T-helper 1 cell treated with Interleukin-12 subunit alpha and Interleukin-12 subunit beta and Interleukin-4 antibody, amounts not matched to agents 30 ng/mL and 1 ng/mL, for 36 hours (primary cell): ENCODE measurements around the gene PRSS53. TPM values are rescaled to one million over a fixed set of nuclear protein-coding genes. Genes with fewer than 3 reads are reported as not detected.

Experiments
- intact Hi-C: fragments of 100-400 bp; cut with micrococcal nuclease; formaldehyde crosslinking; loops from one replicate; pipeline ENCODE4 v1.15.1; 2024
- total RNA-seq: library from RNA; stranded (reverse); gene quantifications from 2 replicates; pipeline ENCODE4 v1.2.3, GENCODE V29; 2022

PRSS53 gene
- total RNA-seq, 1 donor from 2014 or later, result 4.1 TPM

DNA sequence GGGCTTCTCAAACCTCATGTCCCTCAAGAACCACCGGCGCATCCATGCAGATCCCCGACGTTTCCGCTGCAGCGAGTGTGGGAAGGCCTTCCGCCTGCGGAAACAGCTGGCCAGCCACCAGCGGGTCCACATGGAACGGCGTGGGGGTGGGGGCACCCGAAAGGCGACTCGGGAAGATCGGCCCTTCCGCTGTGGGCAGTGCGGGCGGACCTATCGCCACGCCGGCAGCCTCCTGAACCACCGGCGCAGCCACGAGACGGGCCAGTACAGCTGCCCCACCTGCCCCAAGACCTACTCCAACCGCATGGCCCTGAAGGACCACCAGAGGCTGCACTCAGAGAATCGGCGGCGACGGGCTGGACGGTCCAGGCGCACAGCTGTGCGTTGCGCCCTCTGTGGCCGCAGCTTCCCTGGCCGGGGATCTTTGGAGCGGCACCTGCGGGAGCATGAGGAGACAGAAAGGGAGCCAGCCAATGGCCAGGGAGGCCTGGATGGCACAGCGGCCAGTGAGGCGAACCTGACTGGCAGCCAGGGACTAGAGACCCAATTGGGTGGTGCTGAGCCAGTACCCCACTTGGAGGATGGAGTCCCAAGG lies 8.6 kb downstream of the PRSS53 start:
- intact Hi-C loops, result no loop called here

GRCh38 chr16:31079342-31079944 lies 9.3 kb downstream of the PRSS53 start:
- intact Hi-C loops, result no loop called here

DNA sequence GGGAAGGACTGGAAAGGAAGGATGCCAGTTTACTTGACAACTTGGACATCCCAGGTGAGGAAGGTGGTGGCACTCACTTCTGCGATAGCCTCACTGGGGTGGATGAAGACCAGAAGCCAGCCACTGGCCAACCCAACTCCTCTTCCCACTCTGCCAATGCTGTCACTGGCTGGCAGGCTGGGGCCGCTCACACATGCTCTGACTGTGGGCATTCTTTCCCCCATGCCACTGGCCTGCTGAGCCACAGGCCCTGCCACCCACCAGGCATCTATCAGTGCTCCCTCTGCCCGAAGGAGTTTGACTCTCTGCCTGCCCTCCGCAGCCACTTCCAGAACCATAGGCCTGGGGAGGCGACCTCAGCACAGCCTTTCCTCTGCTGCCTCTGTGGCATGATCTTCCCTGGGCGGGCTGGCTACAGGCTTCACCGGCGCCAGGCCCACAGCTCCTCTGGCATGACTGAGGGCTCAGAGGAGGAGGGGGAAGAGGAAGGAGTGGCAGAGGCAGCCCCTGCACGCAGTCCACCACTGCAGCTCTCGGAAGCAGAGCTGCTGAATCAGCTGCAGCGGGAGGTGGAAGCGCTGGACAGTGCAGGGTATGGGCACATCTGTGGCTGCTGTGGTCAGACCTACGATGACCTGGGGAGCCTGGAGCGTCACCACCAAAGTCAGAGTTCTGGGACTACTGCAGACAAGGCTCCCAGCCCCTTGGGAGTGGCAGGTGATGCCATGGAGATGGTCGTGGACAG lies 10.0 kb downstream of the PRSS53 start:
- intact Hi-C loops, result no loop called here

DNA sequence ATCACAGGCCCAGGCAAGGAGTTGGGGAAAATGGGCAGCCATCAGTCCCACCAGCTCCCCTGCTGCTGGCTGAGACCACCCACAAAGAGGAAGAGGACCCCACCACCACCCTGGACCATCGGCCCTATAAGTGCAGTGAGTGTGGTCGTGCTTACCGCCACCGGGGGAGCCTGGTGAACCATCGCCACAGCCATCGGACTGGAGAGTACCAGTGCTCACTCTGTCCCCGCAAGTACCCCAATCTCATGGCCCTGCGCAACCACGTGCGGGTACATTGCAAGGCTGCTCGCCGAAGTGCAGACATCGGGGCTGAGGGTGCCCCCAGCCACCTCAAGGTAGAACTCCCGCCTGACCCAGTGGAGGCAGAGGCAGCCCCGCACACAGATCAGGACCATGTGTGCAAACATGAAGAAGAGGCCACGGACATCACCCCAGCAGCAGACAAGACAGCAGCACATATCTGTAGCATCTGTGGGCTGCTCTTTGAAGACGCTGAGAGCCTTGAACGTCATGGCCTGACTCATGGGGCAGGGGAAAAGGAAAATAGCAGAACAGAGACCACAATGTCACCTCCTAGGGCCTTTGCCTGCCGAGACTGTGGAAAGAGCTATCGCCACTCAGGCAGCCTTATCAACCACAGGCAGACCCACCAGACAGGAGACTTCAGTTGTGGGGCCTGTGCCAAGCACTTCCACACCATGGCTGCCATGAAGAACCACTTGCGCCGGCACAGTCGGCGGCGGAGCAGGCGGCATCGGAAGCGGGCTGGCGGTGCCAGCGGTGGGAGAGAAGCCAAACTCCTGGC lies 10.9 kb downstream of the PRSS53 start:
- intact Hi-C loops, result no loop called here

- intact Hi-C loops, result no loop called here
These were observed 11.7 kb downstream of the PRSS53 start for GRCh38 chr16:31077024-31077423.

- intact Hi-C loops, result no loop called here
These were observed 12.4 kb downstream of the PRSS53 start for GRCh38 chr16:31076319-31076718.

DNA sequence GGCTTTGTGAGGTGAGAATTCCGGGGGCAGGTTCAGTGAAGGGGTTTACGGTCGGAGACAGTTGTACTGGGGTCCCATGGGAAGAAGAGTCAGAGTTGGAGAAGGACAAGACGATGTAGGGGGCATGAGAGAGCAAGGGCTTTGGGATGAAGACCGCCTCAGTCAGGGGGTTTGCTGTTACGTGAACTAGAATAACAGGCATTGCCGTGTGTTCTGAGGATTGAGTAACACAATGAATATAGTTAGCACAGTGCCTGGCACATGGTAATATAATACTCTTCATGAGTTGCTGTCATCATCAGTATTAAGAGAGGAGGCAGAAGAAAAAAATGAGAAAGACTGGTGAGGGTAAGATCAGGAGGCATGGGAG lies 13.9 kb downstream of the PRSS53 start:
- intact Hi-C loops, result loop anchor here (1.0 to 5.0 kb wide), 16 partner anchors 20 to 798 kb away; partner anchors contain the start of genes ARMC5, CFAP119, FBRS and FUS

DNA sequence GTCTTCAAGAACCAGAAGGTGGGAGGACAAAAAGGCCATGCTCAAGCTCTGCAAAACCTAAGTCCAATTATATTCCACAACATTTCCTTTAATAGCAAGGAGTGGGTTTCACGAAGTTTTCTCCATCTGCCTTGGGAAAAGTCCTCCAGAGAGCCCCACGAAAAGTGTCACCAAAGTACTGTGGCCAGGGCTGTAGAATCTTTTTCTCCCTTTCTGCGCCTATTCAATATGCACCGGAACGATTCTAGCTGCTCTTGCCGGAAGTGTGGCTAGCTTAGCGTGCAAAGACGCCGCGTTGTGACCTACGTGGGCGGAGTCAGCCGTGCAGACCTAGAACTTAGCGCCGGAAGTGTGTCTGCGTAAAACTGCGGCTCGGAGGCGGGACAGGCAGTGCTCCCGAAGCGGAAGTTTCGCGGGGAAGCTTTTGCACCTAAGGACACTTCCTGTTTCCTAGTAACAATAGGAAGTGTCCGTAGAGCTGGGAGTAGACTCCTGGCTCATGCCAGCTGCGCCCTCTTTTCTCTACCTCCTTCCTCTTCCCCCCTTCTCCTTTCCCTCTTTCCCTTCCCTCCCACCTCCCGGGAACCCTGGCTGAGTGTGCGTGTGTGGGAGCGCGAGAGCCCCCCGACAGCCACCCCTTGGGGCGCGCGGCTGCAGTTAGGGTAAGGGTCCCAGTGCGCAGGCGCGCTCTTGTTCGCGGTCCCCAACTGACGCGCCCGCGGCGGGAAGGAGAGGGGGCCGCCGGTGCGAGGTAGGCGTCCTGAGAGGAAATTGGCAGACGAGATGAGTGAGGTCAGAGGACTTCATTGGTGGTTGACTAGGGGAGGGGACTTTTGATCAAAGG lies 14.6 kb downstream of the PRSS53 start, which contains the start of the genes ZNF646 and ZNF668:
TSS of gene ZNF646 (plus strand) at position 453 of the 844 bp plus-strand sequence. CDS start 1,903 bp downstream, outside the sequence.
TSS of gene ZNF668 (minus strand) at position 271 of the 844 bp plus-strand sequence. CDS start 9,781 bp downstream, outside the sequence.
- intact Hi-C loops, result loop anchor here (1.0 to 5.0 kb wide), 19 partner anchors 20 to 798 kb away; partner anchors contain the start of genes ARMC5, CFAP119, FBRS and FUS

DNA sequence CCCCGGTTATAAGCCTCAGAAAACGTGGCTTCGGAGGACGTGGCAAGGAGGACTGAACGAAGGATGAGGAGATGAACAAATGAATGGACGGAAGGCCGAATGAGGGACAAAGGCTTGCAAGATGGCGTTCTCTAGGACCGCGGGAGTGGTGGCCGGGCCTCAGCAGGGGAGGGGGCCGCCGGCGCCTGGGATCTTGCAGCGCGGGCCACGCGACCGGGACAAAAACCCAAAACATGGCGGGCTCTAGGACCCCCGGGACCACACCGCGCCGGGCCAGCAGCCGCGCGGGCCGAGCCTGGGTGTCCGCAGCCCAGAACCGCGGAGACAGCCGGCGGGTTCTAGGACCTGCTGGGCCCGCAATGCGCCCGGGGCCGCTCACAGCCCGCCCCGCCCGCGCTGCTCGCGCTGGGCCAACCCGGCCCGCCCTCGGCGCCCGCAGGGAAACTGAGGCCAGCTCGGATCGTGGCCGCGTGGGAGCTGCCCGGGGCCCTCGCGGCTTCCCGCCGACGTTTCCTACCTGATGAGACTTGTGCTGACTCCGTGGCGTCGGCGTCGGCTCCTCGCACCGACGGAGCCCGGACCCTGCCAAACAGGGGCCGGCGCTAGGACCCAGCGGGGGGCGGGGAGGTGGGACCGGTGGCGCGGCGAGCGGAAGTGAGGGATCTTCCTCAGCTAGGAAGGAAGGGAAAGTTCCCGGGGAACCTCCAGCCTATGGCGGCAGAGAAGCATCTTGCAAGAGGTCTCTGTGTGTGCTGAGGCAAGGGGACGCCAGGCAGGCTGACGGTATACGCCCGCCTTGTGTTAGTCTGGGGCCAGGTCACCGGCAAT lies 15.4 kb downstream of the PRSS53 start:
- intact Hi-C loops, result loop anchor here (1.0 to 5.0 kb wide), 6 partner anchors 259 to 799 kb away; partner anchors contain the start of genes PRR14, RUSF1 and ZNF267

GRCh38 chr16:31072540-31073141 lies 16.1 kb downstream of the PRSS53 start:
- intact Hi-C loops, result loop anchor here (1.0 to 5.0 kb wide), 7 partner anchors 8 to 800 kb away; partner anchors contain the start of genes PRR14, RUSF1 and ZNF267

DNA sequence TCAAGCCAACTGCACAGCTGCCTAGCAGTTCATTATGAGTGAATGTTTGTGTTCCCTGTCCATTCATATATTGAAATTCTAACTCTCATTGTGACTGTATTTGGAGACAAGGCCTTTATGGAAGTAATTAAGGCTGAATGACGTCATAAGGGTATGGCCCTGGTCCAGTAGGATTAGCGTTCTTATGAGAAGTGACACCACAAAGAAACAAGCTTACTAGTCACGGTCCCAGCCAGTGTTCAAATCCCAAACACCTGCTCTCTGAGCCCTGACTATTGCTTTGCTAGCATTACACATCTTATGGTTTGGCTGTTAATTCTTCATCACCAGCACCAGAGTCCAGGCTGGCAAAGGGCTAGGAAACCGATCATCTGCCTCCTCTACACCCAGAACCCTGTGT lies 16.9 kb downstream of the PRSS53 start:
- intact Hi-C loops, result loop anchor here (1.0 to 5.0 kb wide), 6 partner anchors 8 to 800 kb away; partner anchors contain the start of genes PRR14, RUSF1 and ZNF267

DNA sequence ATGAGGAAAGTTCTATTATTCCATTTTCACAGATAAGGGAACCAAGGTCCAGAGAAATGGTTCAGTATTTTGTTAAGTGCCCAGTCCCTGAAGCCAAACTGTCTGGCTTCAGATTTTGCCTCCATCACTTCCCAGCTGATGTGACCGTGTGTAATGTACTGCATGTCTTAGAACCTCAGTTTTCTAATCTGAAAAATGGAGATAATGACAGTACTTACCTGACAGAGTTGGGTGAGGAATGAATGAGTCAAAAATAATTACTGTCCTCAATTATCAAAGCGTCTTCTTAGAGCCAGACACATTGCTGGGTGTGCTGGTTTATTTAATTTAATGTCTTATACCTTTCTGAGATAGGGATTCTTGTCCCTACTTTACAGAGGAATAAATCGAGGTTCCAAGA lies 21.4 kb downstream of the PRSS53 start:
- intact Hi-C loops, result no loop called here

DNA sequence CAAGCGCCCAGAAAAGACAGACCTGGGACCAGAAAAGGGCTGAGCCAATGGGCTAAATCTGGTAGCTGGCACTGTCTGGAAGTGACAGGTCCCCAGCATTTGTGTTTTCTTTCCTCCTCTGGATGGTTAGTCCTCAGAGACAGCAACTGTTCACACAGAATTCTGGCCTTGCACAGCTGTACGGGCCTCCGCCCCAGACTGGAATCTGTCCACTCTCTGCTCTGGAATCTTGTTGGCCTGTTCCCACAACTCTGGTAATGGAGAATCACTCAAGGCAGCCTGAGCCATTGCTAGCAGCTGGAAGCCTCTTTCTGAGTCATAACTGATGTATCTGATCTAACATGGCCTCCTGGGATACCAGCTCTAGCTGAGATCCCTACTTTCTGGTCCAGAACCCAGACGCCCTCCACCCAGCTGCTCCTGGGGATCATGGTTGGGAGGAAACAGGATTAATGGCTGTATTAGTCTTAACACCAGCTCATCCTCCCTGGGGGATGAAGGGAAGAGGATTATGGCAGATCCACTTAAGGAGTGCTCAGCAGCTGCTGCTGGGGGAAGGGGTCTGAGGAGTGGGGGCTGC lies 23.8 kb downstream of the PRSS53 start:
- intact Hi-C loops, result loop anchor here (1.0 kb wide), 1 partner anchor 7 kb away; no protein-coding TSS in a partner anchor

DNA sequence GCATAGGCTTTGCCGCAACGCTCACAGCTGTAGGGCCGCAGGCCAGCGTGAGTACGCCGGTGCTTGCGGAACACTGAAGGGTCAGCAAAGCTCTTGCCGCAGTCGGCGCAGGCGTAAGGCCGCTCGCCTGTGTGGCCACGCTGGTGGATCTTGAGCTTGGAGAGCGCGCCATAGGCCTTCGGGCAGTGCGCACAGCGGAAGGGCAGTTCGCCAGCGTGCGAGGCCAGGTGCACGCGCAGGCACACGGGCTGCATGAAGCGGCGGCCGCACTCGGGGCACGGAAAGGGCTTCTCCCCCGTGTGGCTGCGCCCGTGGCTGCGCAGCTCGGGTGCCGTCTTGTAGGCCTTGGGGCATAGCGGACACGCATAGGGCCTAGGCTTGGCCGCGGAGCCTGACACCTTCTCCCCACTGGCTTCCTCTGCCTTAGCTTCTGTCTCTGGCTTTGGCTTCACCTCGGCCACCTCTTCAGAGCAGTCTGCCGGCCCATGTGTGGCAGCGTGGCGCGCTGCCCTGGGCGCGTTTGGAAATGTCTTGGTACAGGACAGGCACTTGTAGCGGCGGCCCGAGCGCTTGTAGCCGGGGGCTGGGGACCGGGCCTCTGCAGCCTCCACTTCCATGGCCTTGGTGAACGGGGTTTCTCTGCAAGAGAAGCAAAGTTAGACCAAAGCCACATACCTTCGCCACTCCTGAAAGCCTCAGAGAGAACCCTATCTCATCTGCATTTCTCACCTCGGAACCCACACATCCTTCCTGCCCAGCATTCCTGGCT lies 24.7 kb downstream of the PRSS53 start:
- intact Hi-C loops, result loop anchor here (1.0 kb wide), 1 partner anchor 8 kb away; no protein-coding TSS in a partner anchor

DNA sequence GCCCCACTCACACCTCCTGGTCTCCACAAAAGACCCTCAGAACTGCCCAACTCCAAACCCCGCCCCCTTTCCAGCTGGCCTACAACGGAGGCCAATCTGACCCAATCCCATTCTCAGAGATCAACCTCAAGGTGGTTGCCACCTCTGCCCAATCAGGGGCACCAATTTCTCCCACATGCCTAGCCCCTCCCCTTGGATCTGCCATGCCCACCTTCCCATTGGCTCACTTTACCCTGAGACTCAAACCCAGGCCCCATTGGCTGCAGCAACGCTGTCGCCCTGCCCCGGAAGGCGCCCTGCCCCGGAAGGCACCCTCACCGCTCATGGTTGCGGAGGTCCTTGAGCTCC lies 25.3 kb downstream of the PRSS53 start:
- intact Hi-C loops, result no loop called here

DNA sequence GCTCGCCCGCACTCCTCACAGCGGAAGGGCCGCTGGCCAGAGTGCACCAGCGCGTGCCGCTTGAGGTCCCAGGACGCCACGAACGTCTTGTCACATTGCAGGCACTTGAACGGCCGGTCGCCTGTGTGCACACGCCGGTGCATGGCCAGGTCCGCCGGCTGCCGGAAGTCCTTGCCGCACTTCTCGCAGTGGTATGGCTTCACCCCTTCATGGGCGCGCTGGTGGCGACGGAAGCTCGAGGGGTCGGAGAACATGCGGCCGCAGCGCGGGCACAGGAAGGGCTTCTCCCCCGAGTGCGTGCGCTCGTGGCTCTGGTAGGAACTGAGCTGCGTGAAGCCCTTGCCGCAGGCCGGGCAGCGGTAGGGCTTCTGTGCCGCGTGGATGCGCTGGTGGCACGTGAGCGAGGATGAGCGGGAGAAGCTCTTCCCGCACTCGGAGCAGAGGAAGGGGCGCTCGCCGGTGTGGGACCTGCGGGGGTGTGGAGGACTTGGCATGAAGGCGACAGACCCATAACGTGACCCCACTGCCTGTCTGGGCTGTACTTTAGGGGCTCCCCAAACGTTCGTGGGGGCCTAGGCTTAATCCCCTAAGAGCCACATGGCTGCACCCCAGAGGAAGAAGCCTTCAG lies 26.8 kb downstream of the PRSS53 start:
- intact Hi-C loops, result no loop called here

DNA sequence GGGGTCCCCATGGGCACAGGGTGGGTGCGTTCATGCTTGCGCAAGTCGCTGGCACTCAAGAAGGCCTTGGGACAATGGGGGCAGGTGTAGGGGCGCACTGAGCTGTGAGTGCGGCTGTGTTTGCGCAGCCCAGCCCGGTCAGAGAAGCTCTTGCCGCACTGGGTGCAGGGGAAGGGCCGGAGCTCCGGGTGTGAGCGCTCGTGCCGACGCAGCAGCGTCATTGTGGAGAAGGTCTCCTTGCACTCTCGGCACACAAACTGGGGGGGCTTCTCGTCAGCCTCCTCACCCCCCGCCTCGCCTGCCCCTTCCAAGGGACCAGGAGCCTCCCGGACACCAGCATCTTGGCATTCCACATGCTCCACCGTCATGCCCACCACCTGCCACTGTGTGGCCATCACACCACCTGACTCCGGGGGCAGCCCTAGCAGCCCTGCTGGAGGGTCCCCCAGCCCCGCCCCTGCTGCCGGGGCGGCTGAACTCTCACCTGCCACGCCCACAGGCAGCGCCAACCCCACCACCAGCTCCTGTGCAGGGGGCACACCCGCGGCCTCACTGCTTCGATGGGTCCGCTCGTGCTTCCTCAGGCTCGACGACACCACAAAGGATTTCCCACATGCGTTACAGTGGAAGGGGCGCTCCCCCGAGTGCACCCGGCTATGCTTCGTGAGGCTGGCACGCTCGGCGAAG lies 27.5 kb downstream of the PRSS53 start:
- intact Hi-C loops, result no loop called here
